PC-3 (cell line): ENCODE measurements around the gene MBTD1.

ENCODE experiments used
- EZH2 ChIP-seq: fragments of 300-600 bp; sonication (generic); IDR thresholded peaks from one replicate; pipeline ENCODE4 v1.6.1; 2017; ENCODE audit warnings: antibody characterized with exemption, mild to moderate bottlenecking, low read length; ENCODE audit not compliant: unreplicated experiment
- EZH2phosphoT487 ChIP-seq: fragments of 300-600 bp; sonication (generic); IDR thresholded peaks from 2 replicates; pipeline ENCODE4 v1.6.1; 2018; ENCODE audit warnings: mild to moderate bottlenecking, antibody characterized with exemption, low read length, borderline replicate concordance
- TF ChIP-seq, protein P1 (sequence below): fragments of 300-600 bp; sonication (generic); conservative IDR thresholded peaks from 2 replicates; pipeline ENCODE4 v1.5.1; 2017; ENCODE audit warnings: antibody characterized with exemption, low read depth, mild to moderate bottlenecking, low read length

DNA sequence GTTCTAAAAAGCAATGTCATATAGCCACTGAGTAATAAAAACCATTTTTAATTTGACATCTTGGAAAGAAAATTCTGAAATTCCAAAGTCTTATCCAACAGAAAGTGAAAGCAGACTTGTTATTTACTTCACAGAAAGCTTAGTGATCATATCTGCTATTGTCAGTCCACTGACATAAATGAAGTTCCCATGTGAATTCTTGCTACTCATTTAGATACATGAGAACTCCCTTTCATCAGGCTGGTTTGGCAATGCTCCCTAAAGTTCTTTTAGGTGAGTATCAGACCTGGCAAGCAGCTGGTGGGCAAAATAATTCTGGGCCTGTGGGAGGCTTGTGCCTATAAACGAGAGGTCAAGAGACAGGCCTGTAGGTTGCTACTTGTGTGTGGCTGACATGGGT is 70.2 kb downstream of the MBTD1 start:
- TF ChIP-seq, protein P1, sequence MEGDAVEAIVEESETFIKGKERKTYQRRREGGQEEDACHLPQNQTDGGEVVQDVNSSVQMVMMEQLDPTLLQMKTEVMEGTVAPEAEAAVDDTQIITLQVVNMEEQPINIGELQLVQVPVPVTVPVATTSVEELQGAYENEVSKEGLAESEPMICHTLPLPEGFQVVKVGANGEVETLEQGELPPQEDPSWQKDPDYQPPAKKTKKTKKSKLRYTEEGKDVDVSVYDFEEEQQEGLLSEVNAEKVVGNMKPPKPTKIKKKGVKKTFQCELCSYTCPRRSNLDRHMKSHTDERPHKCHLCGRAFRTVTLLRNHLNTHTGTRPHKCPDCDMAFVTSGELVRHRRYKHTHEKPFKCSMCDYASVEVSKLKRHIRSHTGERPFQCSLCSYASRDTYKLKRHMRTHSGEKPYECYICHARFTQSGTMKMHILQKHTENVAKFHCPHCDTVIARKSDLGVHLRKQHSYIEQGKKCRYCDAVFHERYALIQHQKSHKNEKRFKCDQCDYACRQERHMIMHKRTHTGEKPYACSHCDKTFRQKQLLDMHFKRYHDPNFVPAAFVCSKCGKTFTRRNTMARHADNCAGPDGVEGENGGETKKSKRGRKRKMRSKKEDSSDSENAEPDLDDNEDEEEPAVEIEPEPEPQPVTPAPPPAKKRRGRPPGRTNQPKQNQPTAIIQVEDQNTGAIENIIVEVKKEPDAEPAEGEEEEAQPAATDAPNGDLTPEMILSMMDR = no peak
- TF ChIP-seq EZH2 (no peak), EZH2phosphoT487 (no peak)
